Measurements from ENCODE around the gene ANTXR2. TPM values are rescaled to one million over a fixed set of nuclear protein-coding genes. Genes with fewer than 3 reads are reported as not detected.

The ANTXR2 gene
- total RNA-seq, 5 donors from 2014 or later (not counting 1 experiment from before 2014, with no cell fraction given) = 45.1 to 64.3 (median 48.2) TPM

DNA sequence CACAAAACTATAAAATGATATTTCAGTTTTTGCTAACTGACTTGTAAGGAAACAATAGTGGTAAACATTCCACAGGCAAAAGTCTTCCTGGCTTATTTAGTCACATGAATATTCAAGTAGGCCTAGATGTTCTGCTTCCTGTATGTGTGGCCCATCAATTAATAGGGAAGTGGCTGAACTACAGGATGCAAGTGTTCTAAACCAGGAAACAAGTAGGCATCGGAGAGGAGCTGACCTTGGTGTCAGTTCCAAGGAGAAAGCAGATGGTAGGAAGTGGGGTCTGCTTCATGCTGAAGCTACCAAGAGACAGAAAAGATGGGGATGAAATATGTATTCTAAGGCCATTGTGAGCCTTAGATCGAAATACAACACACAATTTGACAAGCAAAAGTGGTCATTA is 149.7 kb downstream of the ANTXR2 start:
- Histone ChIP-seq H3K4me3 (ENCODE audit: control insufficient read depth in 1 of 2, extremely low read depth in 1 of 2, low read length in 1 of 2) (no peak overlapping the region), H3K4me1 (ENCODE audit: control insufficient read depth in 1 of 2, extremely low read depth in 1 of 2, insufficient read depth in 2 of 2, low read length in 2 of 2) (no peaks in the 10 kb centered on the region), H3K27me3 (replicated peaks in 1 of 2; ENCODE audit: control insufficient read depth in 2 of 2, extremely low read depth in 1 of 2, insufficient read depth in 2 of 2, low read length in 1 of 2) (no peaks in the 10 kb centered on the region), H3K9me3 (no peaks in the 10 kb centered on the region), H3K36me3 (ENCODE audit: control insufficient read depth in 2 of 2, extremely low read depth in 1 of 2, insufficient read depth in 1 of 2, low read length in 1 of 2) (peaks cover 0 to 3% of the 10 kb centered on the region in 2 donors), H3K27ac (ENCODE audit: low read length) (no peak overlapping the region)
- H3K27ac Mint-ChIP-seq = no peak overlapping the region
- peaks cover 0 to 3% (median 0%) of the 10 kb centered on the region in 3 donors for H3K4me1 Mint-ChIP-seq
- ATAC-seq (replicated peaks in 1 of 4) (no peak), DNase-seq (no peak)
- no peaks in the 10 kb centered on the region for H3K9me3 Mint-ChIP-seq
- no CpG with 5 or more reads among the region's 2 CpGs for WGBS (ENCODE audit: insufficient coverage)
- CTCF ChIA-PET = no interaction called here
- POLR2A ChIA-PET = interaction anchor here in 1 of 2 donors (0.6 kb wide), 1 partner anchor 32 kb away, joined by 3 read pairs; no protein-coding TSS in a partner anchor
- H3K4me3 Mint-ChIP-seq = no peak overlapping the region
- H3K36me3 Mint-ChIP-seq = peaks cover 3% of the 10 kb centered on the region
- H3K27me3 Mint-ChIP-seq = no peaks in the 10 kb centered on the region

DNA sequence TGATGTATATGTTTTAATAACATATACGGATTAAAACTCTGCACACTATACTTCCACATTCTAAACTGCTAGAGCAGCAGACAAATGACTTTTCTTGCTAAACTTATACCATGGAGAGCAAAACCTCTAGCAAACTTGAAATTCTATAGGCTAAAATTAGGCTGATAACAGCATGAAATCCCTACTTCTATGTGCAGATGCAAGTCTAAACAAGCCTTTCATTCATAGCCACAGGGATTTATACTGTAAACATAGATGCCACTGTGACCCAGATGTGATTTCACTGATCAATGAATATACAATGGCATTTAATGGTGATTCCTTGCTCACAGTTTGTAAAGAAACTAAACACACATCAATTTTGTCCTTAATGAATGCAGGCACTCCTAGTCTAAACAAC is 151.0 kb downstream of the ANTXR2 start:
- Histone ChIP-seq H3K4me3 (ENCODE audit: control insufficient read depth in 1 of 2, extremely low read depth in 1 of 2, low read length in 1 of 2) (no peak overlapping the region), H3K27me3 (replicated peaks in 1 of 2; ENCODE audit: control insufficient read depth in 2 of 2, extremely low read depth in 1 of 2, insufficient read depth in 2 of 2, low read length in 1 of 2) (no peaks in the 10 kb centered on the region), H3K9me3 (no peaks in the 10 kb centered on the region), H3K36me3 (ENCODE audit: control insufficient read depth in 2 of 2, extremely low read depth in 1 of 2, insufficient read depth in 1 of 2, low read length in 1 of 2) (no peaks in the 10 kb centered on the region), H3K27ac (ENCODE audit: low read length) (no peak overlapping the region), H3K4me1 (ENCODE audit: control insufficient read depth in 1 of 2, extremely low read depth in 1 of 2, insufficient read depth in 2 of 2, low read length in 2 of 2) (no peaks in the 10 kb centered on the region)
- POLR2A ChIA-PET = no interaction called here
- CTCF ChIA-PET = no interaction called here
- no CpG with 5 or more reads among the region's 1 CpG for WGBS (ENCODE audit: insufficient coverage)
- no peaks in the 10 kb centered on the region for H3K9me3 Mint-ChIP-seq
- H3K27me3 Mint-ChIP-seq = no peaks in the 10 kb centered on the region
- DNase-seq = no peak
- H3K4me1 Mint-ChIP-seq = peaks cover 0 to 11% (median 5%) of the 10 kb centered on the region in 3 donors
- no peaks in the 10 kb centered on the region for H3K36me3 Mint-ChIP-seq
- no peak overlapping the region for H3K27ac Mint-ChIP-seq
- ATAC-seq (replicated peaks in 1 of 4) = no peak
- H3K4me3 Mint-ChIP-seq = no peak overlapping the region

DNA sequence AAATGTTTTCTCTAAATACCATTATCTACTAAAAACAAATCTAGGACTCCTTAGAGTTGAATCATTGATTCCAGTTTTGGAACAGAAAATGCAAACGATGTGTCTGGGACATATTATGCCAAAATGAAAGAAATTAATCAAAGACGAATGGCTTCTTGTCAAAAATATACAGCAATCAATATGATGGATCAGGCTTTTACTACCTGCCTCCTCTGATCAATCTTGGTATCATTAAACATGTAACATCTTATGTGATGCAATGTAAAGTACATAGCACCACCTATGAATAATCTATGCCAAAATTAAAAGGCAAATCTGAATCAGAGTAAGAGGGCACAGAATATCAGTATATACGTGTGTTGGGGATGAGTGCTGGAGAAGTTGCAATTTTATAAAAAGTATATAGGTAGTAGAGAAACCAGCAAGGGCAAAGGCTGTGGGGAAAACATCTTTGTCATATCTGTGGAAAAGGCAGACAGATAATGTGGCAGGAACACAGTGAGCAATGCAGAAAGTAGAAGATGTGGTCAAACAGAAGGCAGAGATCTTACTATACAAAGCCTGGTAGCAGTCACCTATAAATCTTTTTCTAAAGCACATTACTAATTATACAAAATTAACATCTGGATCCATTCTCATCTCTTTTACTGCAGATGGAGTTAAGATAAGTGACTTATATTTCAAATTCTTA is 152.7 kb downstream of the ANTXR2 start:
- Mint-ChIP-seq H3K27me3 (no peaks in the 10 kb centered on the region), H3K4me3 (no peak overlapping the region), H3K4me1 (peaks cover 0 to 11% (median 6%) of the 10 kb centered on the region in 3 donors), H3K27ac (no peak overlapping the region), H3K9me3 (no peaks in the 10 kb centered on the region), H3K36me3 (peaks cover 2% of the 10 kb centered on the region)
- ATAC-seq (replicated peaks in 1 of 4) (no peak), DNase-seq (no peak)
- no peaks in the 10 kb centered on the region for H3K9me3 ChIP-seq
- H3K27me3 ChIP-seq (replicated peaks in 1 of 2; ENCODE audit: control insufficient read depth in 2 of 2, extremely low read depth in 1 of 2, insufficient read depth in 2 of 2, low read length in 1 of 2) = no peaks in the 10 kb centered on the region
- no peaks in the 10 kb centered on the region for H3K4me1 ChIP-seq (ENCODE audit: control insufficient read depth in 1 of 2, extremely low read depth in 1 of 2, insufficient read depth in 2 of 2, low read length in 2 of 2)
- POLR2A ChIA-PET = no interaction called here
- H3K27ac ChIP-seq (ENCODE audit: low read length) = no peak overlapping the region
- no peaks in the 10 kb centered on the region for H3K36me3 ChIP-seq (ENCODE audit: control insufficient read depth in 2 of 2, extremely low read depth in 1 of 2, insufficient read depth in 1 of 2, low read length in 1 of 2)
- WGBS (ENCODE audit: insufficient coverage) = 100% methylated on average over 1 of the region's 3 CpGs
- H3K4me3 ChIP-seq (ENCODE audit: control insufficient read depth in 1 of 2, extremely low read depth in 1 of 2, low read length in 1 of 2) = no peak overlapping the region
- CTCF ChIA-PET = no interaction called here

DNA sequence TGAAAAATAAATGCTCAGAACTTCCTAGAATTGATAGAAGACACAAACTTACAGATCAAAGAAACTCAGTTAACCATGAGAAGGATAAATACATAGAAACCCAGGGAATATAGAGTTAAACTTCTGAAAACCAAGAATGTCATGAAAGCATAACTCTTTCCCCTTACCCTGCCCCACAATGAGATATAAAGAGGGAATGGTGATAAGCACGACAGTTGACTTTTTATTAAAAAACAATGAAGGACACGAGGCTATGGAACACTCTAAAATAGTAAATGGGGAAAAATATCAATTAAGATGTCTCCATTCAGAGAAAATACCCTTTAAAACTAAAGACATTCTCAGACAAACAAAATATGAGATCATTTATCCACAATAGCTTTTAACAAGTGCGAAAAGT is 154.7 kb downstream of the ANTXR2 start:
- no peak for ATAC-seq (replicated peaks in 1 of 4)
- DNase-seq = no peak
- Mint-ChIP-seq H3K9me3 (no peaks in the 10 kb centered on the region), H3K36me3 (peaks cover 4% of the 10 kb centered on the region), H3K4me3 (no peak overlapping the region), H3K27me3 (no peaks in the 10 kb centered on the region), H3K27ac (no peak overlapping the region), H3K4me1 (peaks cover 6 to 19% (median 16%) of the 10 kb centered on the region in 3 donors)
- Histone ChIP-seq H3K9me3 (no peaks in the 10 kb centered on the region), H3K4me1 (ENCODE audit: control insufficient read depth in 1 of 2, extremely low read depth in 1 of 2, insufficient read depth in 2 of 2, low read length in 2 of 2) (no peaks in the 10 kb centered on the region), H3K36me3 (ENCODE audit: control insufficient read depth in 2 of 2, extremely low read depth in 1 of 2, insufficient read depth in 1 of 2, low read length in 1 of 2) (no peaks in the 10 kb centered on the region), H3K4me3 (ENCODE audit: control insufficient read depth in 1 of 2, extremely low read depth in 1 of 2, low read length in 1 of 2) (no peak overlapping the region), H3K27me3 (replicated peaks in 1 of 2; ENCODE audit: control insufficient read depth in 2 of 2, extremely low read depth in 1 of 2, insufficient read depth in 2 of 2, low read length in 1 of 2) (no peaks in the 10 kb centered on the region), H3K27ac (ENCODE audit: low read length) (no peak overlapping the region)
- WGBS (ENCODE audit: insufficient coverage) = no CpG with 5 or more reads among the region's 3 CpGs
- ChIA-PET POLR2A (no interaction called here), CTCF (interaction anchor here in 1 of 2 donors (0.9 to 1.8 kb wide), 2 partner anchors 13 to 298 kb away, joined by 3 to 7 read pairs; no protein-coding TSS in a partner anchor)

DNA sequence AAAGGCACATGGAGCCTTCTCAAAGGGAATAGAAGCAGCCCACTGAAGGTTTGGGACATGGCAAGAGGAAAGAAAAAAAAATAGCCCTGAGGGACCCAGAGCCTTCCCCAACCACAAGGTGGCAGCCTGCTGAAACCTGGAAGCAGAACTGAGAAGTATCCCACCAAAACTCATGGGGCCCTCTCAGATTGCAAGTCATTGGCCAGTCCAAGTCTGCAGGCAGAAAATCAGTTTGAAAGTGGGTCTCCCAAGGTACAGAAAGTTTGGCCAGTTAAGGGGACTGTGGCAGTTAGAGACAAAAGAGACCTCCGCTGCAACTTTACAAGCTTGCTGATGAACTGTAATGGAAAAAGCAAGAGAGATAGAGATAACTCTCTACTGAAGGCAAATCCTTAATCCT is 155.8 kb downstream of the ANTXR2 start:
- DNase-seq (peak in 30 of 35 experiments; percentile 4 to 58 (median 30)), ATAC-seq (replicated peaks in 1 of 4) (peak in 3 of 4 experiments; percentile 35 to 61 (median 49))
- ChIA-PET POLR2A (interaction anchor here (0.6 to 0.7 kb wide), 3 partner anchors 42 to 299 kb away, joined by 3 read pairs; no protein-coding TSS in a partner anchor), CTCF (interaction anchor here in 1 of 2 donors (0.9 to 1.8 kb wide), 3 partner anchors 255 to 299 kb away, joined by 3 to 7 read pairs (median 4); no protein-coding TSS in a partner anchor)
- Mint-ChIP-seq H3K4me3 (no peak overlapping the region), H3K9me3 (no peaks in the 10 kb centered on the region), H3K4me1 (peaks cover 6 to 17% (median 16%) of the 10 kb centered on the region in 3 donors), H3K27ac (no peak overlapping the region), H3K27me3 (no peaks in the 10 kb centered on the region), H3K36me3 (peaks cover 4% of the 10 kb centered on the region)
- Histone ChIP-seq H3K27ac (ENCODE audit: low read length) (no peak overlapping the region), H3K9me3 (no peaks in the 10 kb centered on the region), H3K4me1 (ENCODE audit: control insufficient read depth in 1 of 2, extremely low read depth in 1 of 2, insufficient read depth in 2 of 2, low read length in 2 of 2) (no peaks in the 10 kb centered on the region), H3K36me3 (ENCODE audit: control insufficient read depth in 2 of 2, extremely low read depth in 1 of 2, insufficient read depth in 1 of 2, low read length in 1 of 2) (no peaks in the 10 kb centered on the region), H3K4me3 (ENCODE audit: control insufficient read depth in 1 of 2, extremely low read depth in 1 of 2, low read length in 1 of 2) (no peak overlapping the region), H3K27me3 (replicated peaks in 1 of 2; ENCODE audit: control insufficient read depth in 2 of 2, extremely low read depth in 1 of 2, insufficient read depth in 2 of 2, low read length in 1 of 2) (no peaks in the 10 kb centered on the region)
- WGBS (ENCODE audit: insufficient coverage) = no CpG with 5 or more reads among the region's 1 CpG

DNA sequence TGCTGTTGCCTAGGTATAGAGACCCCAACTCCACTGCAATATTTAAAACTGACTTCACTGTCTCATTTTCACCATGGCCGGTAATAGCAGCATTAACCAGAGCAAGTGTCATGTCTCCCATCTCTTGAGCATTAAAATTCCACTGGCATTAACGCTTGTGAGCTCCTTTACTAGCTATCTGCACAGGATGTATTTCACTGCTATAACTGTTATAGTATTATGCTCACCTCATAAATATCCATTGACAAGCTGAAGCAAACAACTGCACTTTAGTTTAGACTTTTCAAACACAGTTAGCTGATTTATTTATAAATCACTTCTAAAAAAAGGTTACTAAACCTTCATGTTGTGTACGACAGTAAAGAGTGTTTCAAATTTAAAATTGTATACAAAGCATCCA is 157.8 kb downstream of the ANTXR2 start:
- H3K4me3 ChIP-seq (ENCODE audit: control insufficient read depth in 1 of 2, extremely low read depth in 1 of 2, low read length in 1 of 2) = no peak overlapping the region
- ChIA-PET CTCF (interaction anchor here (0.8 to 1.1 kb wide), 4 partner anchors 40 to 303 kb away, joined by 3 to 4 read pairs (median 3); no protein-coding TSS in a partner anchor), POLR2A (no interaction called here)
- WGBS (ENCODE audit: insufficient coverage) = 100% methylated on average over 1 of the region's 3 CpGs
- Mint-ChIP-seq H3K4me1 (peaks cover 6 to 17% (median 16%) of the 10 kb centered on the region in 3 donors), H3K4me3 (no peak overlapping the region), H3K27me3 (no peaks in the 10 kb centered on the region), H3K27ac (no peak overlapping the region), H3K36me3 (peaks cover 8% of the 10 kb centered on the region), H3K9me3 (no peaks in the 10 kb centered on the region)
- no peak overlapping the region for H3K27ac ChIP-seq (ENCODE audit: low read length)
- no peaks in the 10 kb centered on the region for H3K36me3 ChIP-seq (ENCODE audit: control insufficient read depth in 2 of 2, extremely low read depth in 1 of 2, insufficient read depth in 1 of 2, low read length in 1 of 2)
- no peaks in the 10 kb centered on the region for H3K9me3 ChIP-seq
- ATAC-seq (replicated peaks in 1 of 4) = no peak
- H3K27me3 ChIP-seq (replicated peaks in 1 of 2; ENCODE audit: control insufficient read depth in 2 of 2, extremely low read depth in 1 of 2, insufficient read depth in 2 of 2, low read length in 1 of 2) = no peaks in the 10 kb centered on the region
- DNase-seq = no peak
- H3K4me1 ChIP-seq (ENCODE audit: control insufficient read depth in 1 of 2, extremely low read depth in 1 of 2, insufficient read depth in 2 of 2, low read length in 2 of 2) = no peaks in the 10 kb centered on the region

All from T-cell (primary cell).